GM18951 (cell line): Measurements from ENCODE around the gene MAN1C1.

ENCODE experiments used
- POLR2A ChIP-seq: IDR thresholded peaks from 4 replicates; pipeline ENCODE4 v1.6.1; 2011; ENCODE audit warnings: mild to moderate bottlenecking; ENCODE audit not compliant: insufficient read length, insufficient read depth; ENCODE audit errors: extremely low read depth
- in situ Hi-C: fragments of 300-500 bp; cut with MboI; formaldehyde crosslinking; loops from one replicate; pipeline ENCODE4 v1.12.0; 2022; ENCODE audit warnings: low sequenced_read_pairs, mixed read lengths, inconsistent platforms; ENCODE audit not compliant: unreplicated experiment

The MAN1C1 gene

GRCh38 chr1:25671929-25672328, 55.3 kb downstream of the MAN1C1 start:
- in situ Hi-C loops, result no loop called here
- TF ChIP-seq POLR2A, result no peak

- no peak for TF ChIP-seq POLR2A
- in situ Hi-C loops, result no loop called here
Measured at GRCh38 chr1:25672763-25673409, 56.3 kb downstream of the MAN1C1 start.

- in situ Hi-C loops, result no loop called here
- no peak for TF ChIP-seq POLR2A
Measured at GRCh38 chr1:25673456-25673855, 56.9 kb downstream of the MAN1C1 start.

- no peak for TF ChIP-seq POLR2A
- in situ Hi-C loops, result no loop called here
Measured at GRCh38 chr1:25673962-25674806, 57.6 kb downstream of the MAN1C1 start.

- in situ Hi-C loops, result no loop called here
- TF ChIP-seq POLR2A, result no peak
Measured at GRCh38 chr1:25674807-25675084, 58.2 kb downstream of the MAN1C1 start.

- TF ChIP-seq POLR2A, result no peak
- in situ Hi-C loops, result no loop called here
Measured at GRCh38 chr1:25675729-25676476, 59.3 kb downstream of the MAN1C1 start.

- TF ChIP-seq POLR2A, result no peak
- in situ Hi-C loops, result no loop called here
Measured at GRCh38 chr1:25676488-25676887, 59.9 kb downstream of the MAN1C1 start.

- TF ChIP-seq POLR2A, result no peak
- in situ Hi-C loops, result no loop called here
Measured at GRCh38 chr1:25677193-25677773, 60.7 kb downstream of the MAN1C1 start.

GRCh38 chr1:25679171-25679570, 62.6 kb downstream of the MAN1C1 start:
- no peak for TF ChIP-seq POLR2A
- in situ Hi-C loops, result no loop called here

- TF ChIP-seq POLR2A, result no peak
Measured at GRCh38 chr1:25680701-25681100, 64.1 kb downstream of the MAN1C1 start.

GRCh38 chr1:25682059-25682601, 65.5 kb downstream of the MAN1C1 start:
- in situ Hi-C loops, result no loop called here
- no peak for TF ChIP-seq POLR2A

More at GRCh38 chr1:25680701-25681100, 64.1 kb downstream of the MAN1C1 start:
- in situ Hi-C loops, result no loop called here

- in situ Hi-C loops, result no loop called here
- no peak for TF ChIP-seq POLR2A
Measured at GRCh38 chr1:25683177-25683576, 66.6 kb downstream of the MAN1C1 start.

- no peak for TF ChIP-seq POLR2A
- in situ Hi-C loops, result no loop called here
Measured at GRCh38 chr1:25683731-25684130, 67.1 kb downstream of the MAN1C1 start.
